OCI-LY7 (cell line): ENCODE results near the gene COL5A1. TPM values are rescaled to one million over a fixed set of nuclear protein-coding genes. Genes with fewer than 3 reads are reported as not detected.

Experiments
- BruUV-seq: library from RNA; stranded (reverse); fragments of 400-500 nt; replicated peaks from 2 replicates; lab custom pipeline; 2021; lab: Mats Ljungman, UMichigan
- CTCF ChIA-PET: fragments of 300-600 bp; sonication (Branson Sonifier 250); formaldehyde crosslinking; loops from one replicate; lab custom pipeline; 2022; ENCODE audit warnings: antibody characterized with exemption; ENCODE audit not compliant: unreplicated experiment; lab: Charles Lee
- POLR2A ChIA-PET: fragments of 300-600 bp; sonication (Branson Sonifier 250); formaldehyde crosslinking; loops from one replicate; lab custom pipeline; 2022; ENCODE audit warnings: antibody characterized with exemption; lab: Charles Lee
- DNase-seq: peaks from one replicate; pipeline ENCODE4 v3.0.0-alpha.2; 2015; ENCODE audit warnings: low spot score
- H2AFZ ChIP-seq: fragments of 200-600 bp; sonication (generic), shearing (Covaris generic); 2 replicates; pipeline ENCODE4 v1.6.1; 2014; ENCODE audit warnings: mild to moderate bottlenecking, antibody characterized with exemption, low read length, moderate library complexity
- H3K27ac ChIP-seq: fragments of 200-600 bp; sonication (generic); 2 replicates; pipeline ENCODE4 v1.5.1; 2014; ENCODE audit warnings: mixed run types, low read depth, mild to moderate bottlenecking, moderate library complexity, low read length, inconsistent platforms; ENCODE audit not compliant: poor library complexity, severe bottlenecking
- H3K36me3 ChIP-seq: fragments of 200-600 bp; sonication (generic); 2 replicates; pipeline ENCODE4 v1.6.1; 2014; ENCODE audit warnings: mild to moderate bottlenecking, antibody characterized with exemption, low read length, moderate library complexity, mixed read lengths; ENCODE audit not compliant: insufficient read depth
- H3K4me1 ChIP-seq: fragments of 200-600 bp; sonication (generic); 2 replicates; pipeline ENCODE4 v1.5.1; 2014; ENCODE audit warnings: mild to moderate bottlenecking, low read length; ENCODE audit not compliant: insufficient read depth, poor library complexity, severe bottlenecking
- H3K4me2 ChIP-seq: fragments of 200-600 bp; sonication (generic); 2 replicates; pipeline ENCODE4 v1.6.1; 2014; ENCODE audit warnings: mild to moderate bottlenecking, low read length
- H3K4me3 ChIP-seq: fragments of 200-600 bp; sonication (generic); 2 replicates; pipeline ENCODE4 v1.5.1; 2014; ENCODE audit warnings: mild to moderate bottlenecking, low read depth, low read length; ENCODE audit not compliant: poor library complexity, severe bottlenecking
- H3K79me2 ChIP-seq: fragments of 200-600 bp; sonication (generic); 2 replicates; pipeline ENCODE4 v1.6.1; 2016; ENCODE audit warnings: low read depth, mild to moderate bottlenecking, low read length, moderate library complexity, mixed read lengths; ENCODE audit not compliant: insufficient read depth
- H3K9me2 ChIP-seq: fragments of 200-600 bp; sonication (generic); 2 replicates; pipeline ENCODE4 v1.6.1; 2016; ENCODE audit warnings: mild to moderate bottlenecking, low read length, mixed read lengths; ENCODE audit not compliant: insufficient read depth
- H3K9me3 ChIP-seq: fragments of 200-600 bp; sonication (generic); 2 replicates; pipeline ENCODE4 v1.6.1; 2014; ENCODE audit warnings: mild to moderate bottlenecking, mixed run types, low read length, mixed read lengths
- H4K20me1 ChIP-seq: fragments of 200-600 bp; sonication (generic); 2 replicates; pipeline ENCODE4 v1.6.1; 2014; ENCODE audit warnings: mild to moderate bottlenecking, antibody characterized with exemption, low read length, moderate library complexity, mixed read lengths; ENCODE audit not compliant: insufficient read depth
- EZH2phosphoT487 ChIP-seq: fragments of 200-600 bp; sonication (generic); IDR thresholded peaks from 2 replicates; pipeline ENCODE4 v1.6.1; 2018; ENCODE audit warnings: low read depth, borderline replicate concordance, mild to moderate bottlenecking, mixed run types, antibody characterized with exemption, low read length, moderate library complexity, mixed read lengths
- intact Hi-C: fragments of 100-400 bp; cut with micrococcal nuclease; formaldehyde crosslinking; loops from one replicate; pipeline ENCODE4 v1.10.0; 2022; ENCODE audit not compliant: unreplicated experiment
- total RNA-seq, 2 experiments: library from RNA; depleted of rRNA in 1 of 2; stranded (reverse); fragments of >200 nt in 1 of 2; shearing (Covaris generic) in 1 of 2; gene quantifications; 2 replicates each; pipeline ENCODE4 v1.2.3, GENCODE V29; 2014 to 2022
- TF ChIP-seq, protein P1 (sequence below): fragments of 200-600 bp; sonication (generic); conservative IDR thresholded peaks from 2 replicates; pipeline ENCODE4 v1.5.1; 2014; ENCODE audit warnings: mild to moderate bottlenecking, antibody characterized with exemption, low read length, moderate library complexity, mixed read lengths

The COL5A1 gene
- total RNA-seq, 2 experiments from 2014 or later: 12.2 to 28.6 TPM

- no peak overlapping the region for H3K4me2 ChIP-seq
- H2AFZ ChIP-seq: no peak overlapping the region
- no peak overlapping the region for H3K27ac ChIP-seq
- ChIA-PET CTCF (no interaction called here), POLR2A (no interaction called here)
- no TSS peak for BruUV-seq
- no peak for DNase-seq
- H3K4me1 ChIP-seq: no peaks in the 10 kb centered on the region
- no peaks in the 10 kb centered on the region for H3K36me3 ChIP-seq
- intact Hi-C loops: no loop called here
- no peaks in the 10 kb centered on the region for H4K20me1 ChIP-seq
- no peaks in the 10 kb centered on the region for H3K9me3 ChIP-seq
- H3K9me2 ChIP-seq: no peaks in the 10 kb centered on the region
- TF ChIP-seq EZH2phosphoT487: no peak
- TF ChIP-seq, protein P1, sequence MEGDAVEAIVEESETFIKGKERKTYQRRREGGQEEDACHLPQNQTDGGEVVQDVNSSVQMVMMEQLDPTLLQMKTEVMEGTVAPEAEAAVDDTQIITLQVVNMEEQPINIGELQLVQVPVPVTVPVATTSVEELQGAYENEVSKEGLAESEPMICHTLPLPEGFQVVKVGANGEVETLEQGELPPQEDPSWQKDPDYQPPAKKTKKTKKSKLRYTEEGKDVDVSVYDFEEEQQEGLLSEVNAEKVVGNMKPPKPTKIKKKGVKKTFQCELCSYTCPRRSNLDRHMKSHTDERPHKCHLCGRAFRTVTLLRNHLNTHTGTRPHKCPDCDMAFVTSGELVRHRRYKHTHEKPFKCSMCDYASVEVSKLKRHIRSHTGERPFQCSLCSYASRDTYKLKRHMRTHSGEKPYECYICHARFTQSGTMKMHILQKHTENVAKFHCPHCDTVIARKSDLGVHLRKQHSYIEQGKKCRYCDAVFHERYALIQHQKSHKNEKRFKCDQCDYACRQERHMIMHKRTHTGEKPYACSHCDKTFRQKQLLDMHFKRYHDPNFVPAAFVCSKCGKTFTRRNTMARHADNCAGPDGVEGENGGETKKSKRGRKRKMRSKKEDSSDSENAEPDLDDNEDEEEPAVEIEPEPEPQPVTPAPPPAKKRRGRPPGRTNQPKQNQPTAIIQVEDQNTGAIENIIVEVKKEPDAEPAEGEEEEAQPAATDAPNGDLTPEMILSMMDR: no peak
- H3K4me3 ChIP-seq: no peak overlapping the region
- no peaks in the 10 kb centered on the region for H3K79me2 ChIP-seq
These were observed 168.2 kb downstream of the COL5A1 start for GRCh38 chr9:134809826-134810225.

DNA sequence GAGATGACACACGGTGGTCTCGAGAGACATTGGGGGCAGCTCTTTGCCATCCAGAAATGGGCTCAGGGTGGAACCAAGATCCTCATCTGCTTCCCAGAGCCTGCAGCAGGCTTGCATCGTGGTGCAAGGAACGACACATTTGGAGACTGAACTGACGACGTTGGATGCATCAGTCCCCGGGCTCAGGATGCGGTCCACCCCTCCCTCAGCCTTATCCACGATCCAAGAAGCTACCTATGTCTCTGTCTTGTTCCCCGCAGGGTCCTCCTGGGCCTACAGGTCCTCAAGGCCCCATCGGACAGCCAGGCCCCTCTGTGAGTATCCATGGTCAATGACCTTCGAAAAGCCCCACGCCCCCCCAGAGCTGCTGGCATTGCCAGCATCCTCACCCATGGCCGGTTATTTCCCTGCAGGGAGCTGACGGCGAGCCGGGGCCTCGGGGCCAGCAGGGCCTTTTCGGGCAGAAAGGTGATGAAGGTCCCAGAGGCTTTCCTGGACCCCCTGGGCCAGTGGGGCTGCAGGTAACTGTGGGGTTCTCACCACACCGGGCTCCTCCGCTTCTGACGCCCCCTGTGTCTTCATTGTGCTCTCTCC, 169.6 kb downstream of the COL5A1 start:
- Histone ChIP-seq H3K4me3 (no peak overlapping the region), H3K27ac (no peak overlapping the region), H3K79me2 (no peaks in the 10 kb centered on the region), H3K9me3 (no peaks in the 10 kb centered on the region), H3K4me1 (no peaks in the 10 kb centered on the region), H3K9me2 (no peaks in the 10 kb centered on the region), H4K20me1 (no peaks in the 10 kb centered on the region), H3K36me3 (no peaks in the 10 kb centered on the region), H2AFZ (no peak overlapping the region), H3K4me2 (no peak overlapping the region)
- BruUV-seq: no TSS peak
- TF ChIP-seq, protein P1: no peak
- no peak for TF ChIP-seq EZH2phosphoT487
- intact Hi-C loops: no loop called here
- ChIA-PET POLR2A (no interaction called here), CTCF (no interaction called here)
- no peak for DNase-seq

DNA sequence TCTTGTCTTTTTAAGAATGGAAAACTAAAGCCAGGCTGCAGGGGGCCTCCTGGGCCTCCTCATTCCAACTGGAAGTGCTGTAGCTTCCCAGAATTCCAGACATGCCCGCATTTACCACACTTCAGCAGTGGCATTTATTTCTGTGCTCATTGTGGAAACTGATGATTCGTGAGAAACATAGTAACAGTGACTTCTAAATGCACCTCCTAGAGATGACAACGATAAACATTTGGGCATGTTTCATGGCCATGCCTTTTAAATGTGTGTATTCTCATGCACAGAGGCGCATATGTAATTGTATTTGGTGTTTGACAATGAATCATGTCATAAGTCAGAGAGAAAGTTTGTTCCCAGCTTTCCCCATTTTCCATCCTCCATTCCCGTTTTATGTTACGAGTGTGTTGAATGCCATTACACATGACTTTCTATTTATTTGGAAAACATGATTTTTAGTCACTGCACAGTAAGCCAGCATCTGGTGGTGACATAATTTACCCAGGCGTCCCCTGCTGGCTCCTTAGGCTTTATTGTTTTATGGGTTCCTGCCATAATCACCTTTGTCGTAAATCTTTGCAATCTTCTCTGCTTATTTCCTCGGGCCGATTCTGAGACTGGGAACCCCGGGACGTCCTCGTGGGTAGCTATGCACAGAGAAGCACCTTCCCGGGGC, 170.2 kb downstream of the COL5A1 start:
- CTCF ChIA-PET: no interaction called here
- Histone ChIP-seq H3K4me3 (no peak overlapping the region), H3K4me2 (no peak overlapping the region), H3K9me3 (no peaks in the 10 kb centered on the region), H4K20me1 (no peaks in the 10 kb centered on the region), H3K4me1 (no peaks in the 10 kb centered on the region), H3K27ac (no peak overlapping the region), H3K36me3 (no peaks in the 10 kb centered on the region), H3K9me2 (no peaks in the 10 kb centered on the region), H3K79me2 (no peaks in the 10 kb centered on the region), H2AFZ (no peak overlapping the region)
- no peak for DNase-seq
- intact Hi-C loops: no loop called here
- TF ChIP-seq EZH2phosphoT487: no peak
- TF ChIP-seq, protein P1: no peak
- POLR2A ChIA-PET: no interaction called here
- BruUV-seq: no TSS peak
